ENCODE data around the gene EXT2. TPM values are rescaled to one million over a fixed set of nuclear protein-coding genes. Genes with fewer than 3 reads are reported as not detected.

Gene EXT2
- total RNA-seq, 1 donor from 2014 or later, result 67.7 TPM

DNA sequence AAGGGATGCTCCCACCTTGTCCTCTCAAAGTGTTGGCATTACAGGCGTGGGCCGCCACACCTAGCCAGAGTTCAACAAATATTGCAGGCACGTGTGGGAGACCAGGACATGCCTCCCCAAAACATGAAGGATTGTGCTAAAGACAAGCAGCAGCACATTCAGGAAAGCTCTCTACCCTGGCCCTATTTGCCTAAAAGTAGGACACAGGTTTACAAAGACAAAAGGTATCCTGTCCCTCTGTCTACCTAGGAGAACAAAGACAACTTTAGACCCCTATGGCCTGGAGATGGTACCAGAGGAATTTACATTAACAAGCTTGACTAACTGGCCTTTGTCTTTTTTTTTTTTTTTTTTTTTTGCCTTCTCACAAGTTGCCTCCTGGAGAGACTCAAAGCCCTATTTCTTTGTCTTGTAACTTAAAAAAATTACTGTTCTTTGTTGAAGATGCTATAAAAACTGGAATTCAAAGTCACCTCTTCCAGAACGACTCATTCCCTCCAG is 30.3 kb upstream of the EXT2 start:
- Mint-ChIP-seq H3K27ac (ENCODE audit: unreplicated experiment) (peak overlapping the region; percentile 95), H3K27me3 (ENCODE audit: low read depth, unreplicated experiment) (peaks cover 3% of the 10 kb centered on the region), H3K4me1 (ENCODE audit: low read depth, unreplicated experiment) (peaks cover 11% of the 10 kb centered on the region), H3K36me3 (ENCODE audit: low read depth, unreplicated experiment) (peaks cover 6% of the 10 kb centered on the region), H3K4me3 (ENCODE audit: unreplicated experiment) (peak overlapping the region; percentile 89), H3K9me3 (ENCODE audit: unreplicated experiment) (peaks cover 2% of the 10 kb centered on the region)
- Histone ChIP-seq H3K4me2 (ENCODE audit: low read length) (peak overlapping the region; percentile 96), H3K4me3 (ENCODE audit: insufficient read depth, low read depth, low read length) (no peak overlapping the region), H3K9me3 (ENCODE audit: insufficient read depth, low read depth, low read length) (no peaks in the 10 kb centered on the region), H3K27ac (ENCODE audit: low read depth, low read length) (no peak overlapping the region), H3K27me3 (ENCODE audit: insufficient read depth, low read length) (no peaks in the 10 kb centered on the region), H4K20me1 (ENCODE audit: insufficient read depth, low read length) (no peaks in the 10 kb centered on the region), H3K4me1 (ENCODE audit: insufficient read depth, low read length) (peaks cover 9% of the 10 kb centered on the region), H3K9ac (ENCODE audit: low read length) (peak overlapping the region; percentile 91), H3K36me3 (ENCODE audit: insufficient read depth, low read length) (no peaks in the 10 kb centered on the region), H2AFZ (ENCODE audit: low read depth, low read length) (peak overlapping the region; percentile 99), H3K79me2 (ENCODE audit: insufficient read depth, low read length) (no peaks in the 10 kb centered on the region)
- DNase-seq (ENCODE audit: low read depth), result no peak
- FAIRE-seq, result no peak
- TF ChIP-seq EZH2 (IDR thresholded peaks at IDR 0.05; ENCODE audit: insufficient read depth, low read length), result no peak
- TF ChIP-seq, protein P1, sequence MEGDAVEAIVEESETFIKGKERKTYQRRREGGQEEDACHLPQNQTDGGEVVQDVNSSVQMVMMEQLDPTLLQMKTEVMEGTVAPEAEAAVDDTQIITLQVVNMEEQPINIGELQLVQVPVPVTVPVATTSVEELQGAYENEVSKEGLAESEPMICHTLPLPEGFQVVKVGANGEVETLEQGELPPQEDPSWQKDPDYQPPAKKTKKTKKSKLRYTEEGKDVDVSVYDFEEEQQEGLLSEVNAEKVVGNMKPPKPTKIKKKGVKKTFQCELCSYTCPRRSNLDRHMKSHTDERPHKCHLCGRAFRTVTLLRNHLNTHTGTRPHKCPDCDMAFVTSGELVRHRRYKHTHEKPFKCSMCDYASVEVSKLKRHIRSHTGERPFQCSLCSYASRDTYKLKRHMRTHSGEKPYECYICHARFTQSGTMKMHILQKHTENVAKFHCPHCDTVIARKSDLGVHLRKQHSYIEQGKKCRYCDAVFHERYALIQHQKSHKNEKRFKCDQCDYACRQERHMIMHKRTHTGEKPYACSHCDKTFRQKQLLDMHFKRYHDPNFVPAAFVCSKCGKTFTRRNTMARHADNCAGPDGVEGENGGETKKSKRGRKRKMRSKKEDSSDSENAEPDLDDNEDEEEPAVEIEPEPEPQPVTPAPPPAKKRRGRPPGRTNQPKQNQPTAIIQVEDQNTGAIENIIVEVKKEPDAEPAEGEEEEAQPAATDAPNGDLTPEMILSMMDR (IDR thresholded peaks at IDR 0.05; ENCODE audit: insufficient read depth, low read depth, low read length), result no peak

DNA sequence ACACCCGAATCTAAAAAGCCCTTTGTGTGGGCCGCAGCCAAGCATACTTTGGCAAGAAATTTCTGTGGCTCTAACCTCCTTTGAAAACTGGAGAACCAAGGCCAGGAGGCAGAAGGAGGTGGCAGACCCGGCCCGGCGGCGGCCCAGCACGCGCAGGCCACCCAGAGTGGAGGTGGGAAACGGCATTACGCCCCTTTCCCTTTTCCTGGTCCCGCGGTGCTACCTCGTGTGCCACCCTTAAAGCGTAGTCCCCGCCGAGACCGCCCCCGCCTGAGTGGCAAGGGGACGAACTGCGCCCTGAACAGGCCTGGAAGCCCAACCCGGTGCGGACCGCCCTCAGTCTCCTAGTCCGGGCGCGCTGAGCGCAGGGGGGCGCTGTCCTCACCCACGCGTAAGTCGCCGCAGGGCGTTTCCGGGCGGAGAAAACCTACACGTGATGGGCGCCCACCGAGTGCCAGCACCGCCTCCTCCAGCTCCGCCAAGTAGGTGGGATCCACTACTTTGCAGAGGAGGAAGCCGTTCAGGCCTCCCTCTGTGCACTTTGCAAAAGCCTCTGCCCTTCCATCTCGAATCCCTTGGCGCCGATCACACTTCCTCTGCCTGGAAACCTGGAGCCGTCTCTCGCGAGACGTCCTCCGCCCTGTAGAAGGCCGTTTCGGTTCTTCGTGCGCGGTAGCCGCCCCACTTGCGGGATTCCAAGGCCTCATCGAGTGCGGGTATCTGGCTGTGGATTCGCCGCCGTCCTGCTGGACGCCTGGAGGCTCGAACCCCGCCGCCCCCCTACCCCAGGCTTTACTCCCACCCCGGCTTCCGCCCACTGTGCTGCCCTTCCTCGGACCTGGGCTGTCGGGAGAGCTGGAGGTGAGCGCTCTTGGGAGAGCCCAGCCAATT is 29.4 kb upstream of the EXT2 start, which contains the start of gene ACCS:
ACCS (plus strand) TSS at position 430 of the 891 bp plus-strand sequence. CDS start 1,358 bp downstream, outside the sequence.
- peaks cover 11% of the 10 kb centered on the region for H3K4me1 Mint-ChIP-seq (ENCODE audit: low read depth, unreplicated experiment)
- Histone ChIP-seq H2AFZ (ENCODE audit: low read depth, low read length) (peak within 1 kb of the TSS; percentile 99), H3K4me1 (ENCODE audit: insufficient read depth, low read length) (peaks cover 9% of the 10 kb centered on the region), H3K9ac (ENCODE audit: low read length) (peak within 1 kb of the TSS; percentile 91), H4K20me1 (ENCODE audit: insufficient read depth, low read length) (no peaks in the 10 kb centered on the region), H3K27ac (ENCODE audit: low read depth, low read length) (peak within 1 kb of the TSS; percentile 69), H3K79me2 (ENCODE audit: insufficient read depth, low read length) (no peaks in the 10 kb centered on the region), H3K36me3 (ENCODE audit: insufficient read depth, low read length) (no peaks in the 10 kb centered on the region), H3K9me3 (ENCODE audit: insufficient read depth, low read depth, low read length) (no peaks in the 10 kb centered on the region), H3K4me3 (ENCODE audit: insufficient read depth, low read depth, low read length) (peak within 1 kb of the TSS; percentile 75), H3K27me3 (ENCODE audit: insufficient read depth, low read length) (no peaks in the 10 kb centered on the region), H3K4me2 (ENCODE audit: low read length) (peak within 1 kb of the TSS; percentile 96)
- FAIRE-seq (no peak), DNase-seq (ENCODE audit: low read depth) (peak; percentile 91)
- TF ChIP-seq, protein P1 (IDR thresholded peaks at IDR 0.05; ENCODE audit: insufficient read depth, low read depth, low read length), result peak; percentile 48
- no peak for TF ChIP-seq EZH2 (IDR thresholded peaks at IDR 0.05; ENCODE audit: insufficient read depth, low read length)
- no peaks in the 10 kb centered on the region for H3K27me3 Mint-ChIP-seq (ENCODE audit: low read depth, unreplicated experiment)
- peaks cover 2% of the 10 kb centered on the region for H3K9me3 Mint-ChIP-seq (ENCODE audit: unreplicated experiment)
- H3K4me3 Mint-ChIP-seq (ENCODE audit: unreplicated experiment), result peak within 1 kb of the TSS; percentile 89
- peak within 1 kb of the TSS; percentile 95 for H3K27ac Mint-ChIP-seq (ENCODE audit: unreplicated experiment)
- peaks cover 15% of the 10 kb centered on the region for H3K36me3 Mint-ChIP-seq (ENCODE audit: low read depth, unreplicated experiment)

Data from astrocyte (in vitro differentiated cells and primary cell).